BJ (cell line): ENCODE data around the gene RNF114. TPM values are rescaled to one million over a fixed set of nuclear protein-coding genes. Genes with fewer than 3 reads are reported as not detected.

Experiments
- CTCF ChIA-PET: fragments of 350-600 bp; formaldehyde crosslinking; extraction: SDS; loops from one replicate; lab custom pipeline; 2021; ENCODE audit warnings: antibody characterized with exemption, inconsistent platforms; lab: Yijun Ruan, JAX
- POLR2A ChIA-PET: fragments of 300-600 bp; sonication (Branson Sonifier 250); formaldehyde crosslinking; extraction: SDS; loops from one replicate; lab custom pipeline; 2021; ENCODE audit warnings: antibody characterized with exemption; lab: Charles Lee
- DNase-seq: peaks from one replicate; pipeline ENCODE4 v3.0.0-alpha.2; 2011; ENCODE audit warnings: low read depth
- H3K27me3 ChIP-seq: 2 replicates; pipeline ENCODE4 v1.6.0; 2011; ENCODE audit warnings: low read length; ENCODE audit not compliant: control insufficient read depth, insufficient read depth
- H3K36me3 ChIP-seq: 2 replicates; pipeline ENCODE4 v1.5.1; 2011; ENCODE audit warnings: low read length; ENCODE audit not compliant: control insufficient read depth, insufficient read depth
- H3K4me3 ChIP-seq: 2 replicates; pipeline ENCODE4 v1.5.1; 2011; ENCODE audit warnings: low read depth, mild to moderate bottlenecking, control low read depth, low read length
- CTCF ChIP-seq: IDR thresholded peaks from 2 replicates; pipeline ENCODE4 v1.5.1; 2011; ENCODE audit warnings: low read depth, mild to moderate bottlenecking, control low read depth, inconsistent platforms, low read length, moderate library complexity; ENCODE audit not compliant: insufficient read depth
- polyA plus RNA-seq: library from polyadenylated mRNA; depleted of rRNA; stranded (reverse); fragments of >200 nt; gene quantifications from 2 replicates; pipeline ENCODE4 v1.2.3, GENCODE V29; 2011

The RNF114 gene
- polyA plus RNA-seq, 1 experiment: 53.6 TPM

GRCh38 chr20:49905415-49906091 is 30.6 kb upstream of the RNF114 start:
- TF ChIP-seq CTCF: no peak
- DNase-seq: no peak
- ChIA-PET POLR2A (no interaction called here), CTCF (interaction anchor here (1.5 kb wide), 1 partner anchor 294 kb away, joined by 4 read pairs; no protein-coding TSS in a partner anchor)
- Histone ChIP-seq H3K36me3 (peaks cover 34% of the 10 kb centered on the region), H3K4me3 (no peak overlapping the region), H3K27me3 (no peaks in the 10 kb centered on the region)

- no peaks in the 10 kb centered on the region for H3K27me3 ChIP-seq
- TF ChIP-seq CTCF: no peak
- DNase-seq: no peak
- POLR2A ChIA-PET: no interaction called here
- CTCF ChIA-PET: interaction anchor here (1.1 to 1.5 kb wide), 2 partner anchors 294 to 297 kb away, joined by 3 to 4 read pairs; no protein-coding TSS in a partner anchor
- H3K4me3 ChIP-seq: no peak overlapping the region
- H3K36me3 ChIP-seq: peaks cover 36% of the 10 kb centered on the region
These were observed 30.0 kb upstream of the RNF114 start for GRCh38 chr20:49906101-49906604.

- peaks cover 36% of the 10 kb centered on the region for H3K36me3 ChIP-seq
- no peaks in the 10 kb centered on the region for H3K27me3 ChIP-seq
- DNase-seq: no peak
- POLR2A ChIA-PET: no interaction called here
- no peak overlapping the region for H3K4me3 ChIP-seq
- CTCF ChIA-PET: interaction anchor here (1.1 to 1.5 kb wide), 2 partner anchors 295 to 297 kb away, joined by 3 to 4 read pairs; no protein-coding TSS in a partner anchor
- no peak for TF ChIP-seq CTCF
These were observed 29.5 kb upstream of the RNF114 start for GRCh38 chr20:49906615-49907154.

GRCh38 chr20:49907405-49908257 is 28.6 kb upstream of the RNF114 start:
- Histone ChIP-seq H3K36me3 (peaks cover 36% of the 10 kb centered on the region), H3K27me3 (no peaks in the 10 kb centered on the region), H3K4me3 (no peak overlapping the region)
- no peak for DNase-seq
- TF ChIP-seq CTCF: no peak
- ChIA-PET POLR2A (no interaction called here), CTCF (no interaction called here)

GRCh38 chr20:49908258-49908565 is 28.0 kb upstream of the RNF114 start:
- no peaks in the 10 kb centered on the region for H3K27me3 ChIP-seq
- POLR2A ChIA-PET: no interaction called here
- CTCF ChIA-PET: interaction anchor here (1.3 kb wide), 1 partner anchor 7 kb away, joined by 3 read pairs; no protein-coding TSS in a partner anchor
- no peak overlapping the region for H3K4me3 ChIP-seq
- peaks cover 36% of the 10 kb centered on the region for H3K36me3 ChIP-seq
- no peak for DNase-seq
- TF ChIP-seq CTCF: no peak
